HG03457 (cell line): ENCODE results near the gene BRAF.
"Not testable (repeated sequence)": the region's sequence is repeated elsewhere in the genome, so short reads cannot be mapped to it uniquely, and the experiment has no call there.

Experiments
- ATAC-seq: cut with Tn5 transposase; IDR thresholded peaks from one replicate; pipeline ENCODE4 v1.9.1; 2021; ENCODE audit warnings: moderate number of reproducible peaks; ENCODE audit not compliant: unreplicated experiment

BRAF gene

GRCh38 chr7:140774371-140774770 lies 150.4 kb downstream of the BRAF start:
- ATAC-seq: no peak

- no peak for ATAC-seq
Observed at GRCh38 chr7:140773104-140773503, 151.6 kb downstream of the BRAF start.

GRCh38 chr7:140771826-140772225 lies 152.9 kb downstream of the BRAF start:
- ATAC-seq: no peak

- no peak for ATAC-seq
Observed at GRCh38 chr7:140769852-140770251, 154.9 kb downstream of the BRAF start.

GRCh38 chr7:140767418-140767817 lies 157.3 kb downstream of the BRAF start:
- no peak for ATAC-seq

- ATAC-seq: not testable (repeated sequence)
Observed at GRCh38 chr7:140765441-140765840, 159.3 kb downstream of the BRAF start.

- ATAC-seq: not testable (repeated sequence)
Observed at GRCh38 chr7:140763166-140763565, 161.6 kb downstream of the BRAF start.

GRCh38 chr7:140761375-140761774 lies 163.4 kb downstream of the BRAF start:
- ATAC-seq: not testable (repeated sequence)

GRCh38 chr7:140754506-140754905 lies 170.2 kb downstream of the BRAF start:
- no peak for ATAC-seq

- ATAC-seq: no peak
Observed at GRCh38 chr7:140752533-140752932, 172.2 kb downstream of the BRAF start.

- ATAC-seq: no peak
Observed at GRCh38 chr7:140746751-140747150, 178.0 kb downstream of the BRAF start.

- no peak for ATAC-seq
Observed at GRCh38 chr7:140745266-140746058, 179.3 kb downstream of the BRAF start.

GRCh38 chr7:140744005-140744404 lies 180.7 kb downstream of the BRAF start:
- no peak for ATAC-seq

- not testable (repeated sequence) for ATAC-seq
Observed at GRCh38 chr7:140743255-140743654, 181.5 kb downstream of the BRAF start.

GRCh38 chr7:140738280-140738679 lies 186.4 kb downstream of the BRAF start:
- ATAC-seq: no peak

- ATAC-seq: no peak
Observed at GRCh38 chr7:140734729-140735128, 190.0 kb downstream of the BRAF start.

GRCh38 chr7:140734096-140734495 lies 190.6 kb downstream of the BRAF start:
- ATAC-seq: no peak

- ATAC-seq: no peak
Observed at GRCh38 chr7:140732416-140732815, 192.3 kb downstream of the BRAF start.

GRCh38 chr7:140726281-140726680 lies 198.4 kb downstream of the BRAF start:
- no peak for ATAC-seq

- ATAC-seq: no peak
Observed at GRCh38 chr7:140724706-140725105, 200.0 kb downstream of the BRAF start.

GRCh38 chr7:140723574-140723973 lies 201.2 kb downstream of the BRAF start:
- no peak for ATAC-seq

- no peak for ATAC-seq
Observed at GRCh38 chr7:140723006-140723405, 201.7 kb downstream of the BRAF start.

GRCh38 chr7:140722254-140722653 lies 202.5 kb downstream of the BRAF start:
- ATAC-seq: no peak
